Measurements from ENCODE around the gene PCDH12. TPM values are rescaled to one million over a fixed set of nuclear protein-coding genes. Genes with fewer than 3 reads are reported as not detected.

The PCDH12 gene
- total RNA-seq, 1 experiment from 2014 or later: 0.75 TPM

GRCh38 chr5:141909212-141909611 lies 48.8 kb downstream of the PCDH12 start:
- H3K9me3 ChIP-seq (ENCODE audit: low read depth, low read length, poor library complexity, severe bottlenecking): no peaks in the 10 kb centered on the region
- ChIA-PET CTCF (interaction anchor here (0.6 kb wide), 1 partner anchor 145 kb away, joined by 3 read pairs; no protein-coding TSS in a partner anchor), POLR2A (ENCODE audit: low non-redundant PET) (no interaction called here)
- intact Hi-C loops (cut with micrococcal nuclease; ENCODE audit: unreplicated experiment): no loop called here
- BruUV-seq (replicated peaks): no TSS peak
- H3K36me3 ChIP-seq (ENCODE audit: insufficient read depth, low read length, poor library complexity, severe bottlenecking): no peaks in the 10 kb centered on the region
- H3K4me1 ChIP-seq (ENCODE audit: insufficient read depth, low read length, poor library complexity, severe bottlenecking): no peaks in the 10 kb centered on the region
- H3K4me3 ChIP-seq (ENCODE audit: low read depth, low read length, poor library complexity, severe bottlenecking): no peak overlapping the region
- no peak for DNase-seq (ENCODE audit: low spot score)
- TF ChIP-seq CTCF (conservative IDR thresholded peaks at IDR 0.05; ENCODE audit: low read depth, low read length): no peak
- no peak for TF ChIP-seq EZH2 (IDR thresholded peaks at IDR 0.05; ENCODE audit: borderline replicate concordance, low read depth, low read length, poor library complexity, severe bottlenecking)
- no peaks in the 10 kb centered on the region for H3K27me3 ChIP-seq (replicated peaks; ENCODE audit: insufficient read depth, low read depth, low read length, poor library complexity)
- H3K27ac ChIP-seq (ENCODE audit: low read depth, low read length, poor library complexity, severe bottlenecking): no peak overlapping the region

GRCh38 chr5:141908796-141909195 lies 49.2 kb downstream of the PCDH12 start:
- no peaks in the 10 kb centered on the region for H3K36me3 ChIP-seq (ENCODE audit: insufficient read depth, low read length, poor library complexity, severe bottlenecking)
- no peak overlapping the region for H3K27ac ChIP-seq (ENCODE audit: low read depth, low read length, poor library complexity, severe bottlenecking)
- BruUV-seq (replicated peaks): no TSS peak
- H3K4me3 ChIP-seq (ENCODE audit: low read depth, low read length, poor library complexity, severe bottlenecking): no peak overlapping the region
- ChIA-PET POLR2A (ENCODE audit: low non-redundant PET) (no interaction called here), CTCF (interaction anchor here (0.6 kb wide), 1 partner anchor 145 kb away, joined by 3 read pairs; no protein-coding TSS in a partner anchor)
- H3K4me1 ChIP-seq (ENCODE audit: insufficient read depth, low read length, poor library complexity, severe bottlenecking): no peaks in the 10 kb centered on the region
- intact Hi-C loops (cut with micrococcal nuclease; ENCODE audit: unreplicated experiment): no loop called here
- TF ChIP-seq CTCF (conservative IDR thresholded peaks at IDR 0.05; ENCODE audit: low read depth, low read length): no peak
- TF ChIP-seq EZH2 (IDR thresholded peaks at IDR 0.05; ENCODE audit: borderline replicate concordance, low read depth, low read length, poor library complexity, severe bottlenecking): no peak
- no peaks in the 10 kb centered on the region for H3K9me3 ChIP-seq (ENCODE audit: low read depth, low read length, poor library complexity, severe bottlenecking)
- no peaks in the 10 kb centered on the region for H3K27me3 ChIP-seq (replicated peaks; ENCODE audit: insufficient read depth, low read depth, low read length, poor library complexity)
- DNase-seq (ENCODE audit: low spot score): no peak

- H3K36me3 ChIP-seq (ENCODE audit: insufficient read depth, low read length, poor library complexity, severe bottlenecking): no peaks in the 10 kb centered on the region
- H3K27me3 ChIP-seq (replicated peaks; ENCODE audit: insufficient read depth, low read depth, low read length, poor library complexity): no peaks in the 10 kb centered on the region
- H3K4me3 ChIP-seq (ENCODE audit: low read depth, low read length, poor library complexity, severe bottlenecking): no peak overlapping the region
- H3K9me3 ChIP-seq (ENCODE audit: low read depth, low read length, poor library complexity, severe bottlenecking): no peaks in the 10 kb centered on the region
- TF ChIP-seq EZH2 (IDR thresholded peaks at IDR 0.05; ENCODE audit: borderline replicate concordance, low read depth, low read length, poor library complexity, severe bottlenecking): no peak
- no peak for TF ChIP-seq CTCF (conservative IDR thresholded peaks at IDR 0.05; ENCODE audit: low read depth, low read length)
- no peak for DNase-seq (ENCODE audit: low spot score)
- BruUV-seq (replicated peaks): no TSS peak
- no peaks in the 10 kb centered on the region for H3K4me1 ChIP-seq (ENCODE audit: insufficient read depth, low read length, poor library complexity, severe bottlenecking)
- ChIA-PET POLR2A (ENCODE audit: low non-redundant PET) (interaction anchor here (0.6 kb wide), 1 partner anchor 407 kb away, joined by 3 read pairs; no protein-coding TSS in a partner anchor), CTCF (interaction anchor here (0.8 kb wide), 1 partner anchor 28 kb away, joined by 3 read pairs; no protein-coding TSS in a partner anchor)
- no peak overlapping the region for H3K27ac ChIP-seq (ENCODE audit: low read depth, low read length, poor library complexity, severe bottlenecking)
- intact Hi-C loops (cut with micrococcal nuclease; ENCODE audit: unreplicated experiment): no loop called here
Observed at GRCh38 chr5:141906972-141907371, 51.0 kb downstream of the PCDH12 start.

Measured in A673 (cell line).